Fibroblast of gingiva (primary cell): ENCODE measurements around the gene DCXR.

Experiments
- DNase-seq: peaks from one replicate; pipeline ENCODE4 v3.0.0-alpha.2; 2011; ENCODE audit warnings: low read depth

DCXR gene

GRCh38 chr17:81998212-81998611 lies 39.3 kb downstream of the DCXR start:
- no peak for DNase-seq

- DNase-seq = no peak
Measured at GRCh38 chr17:81996757-81997441, 40.6 kb downstream of the DCXR start.

DNA sequence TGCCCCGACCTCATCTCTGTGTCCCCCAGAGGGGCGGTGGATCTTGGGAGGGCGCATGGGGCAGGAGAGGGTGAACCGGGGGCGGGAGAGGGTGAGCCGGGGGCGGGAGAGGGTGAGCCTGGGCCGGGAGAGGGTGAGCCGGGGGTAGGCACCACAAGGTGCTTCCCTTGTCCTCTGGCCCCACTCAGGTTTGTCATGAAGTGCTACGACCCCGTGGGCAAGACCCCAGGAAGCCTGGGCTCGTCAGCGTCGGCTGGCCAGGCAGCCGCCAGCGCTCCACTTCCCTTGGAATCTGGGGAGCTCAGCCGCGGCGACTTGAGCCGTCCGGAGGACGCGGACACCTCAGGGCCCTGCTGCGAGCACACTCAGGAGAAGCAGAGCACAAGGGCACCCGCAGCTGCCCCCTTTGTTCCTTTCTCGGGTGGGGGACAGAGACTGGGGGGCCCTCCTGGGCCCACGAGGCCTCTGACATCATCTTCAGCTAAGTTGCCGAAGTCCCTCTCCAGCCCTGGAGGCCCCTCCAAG lies 41.2 kb downstream of the DCXR start:
- no peak for DNase-seq

GRCh38 chr17:81995463-81996231 lies 41.9 kb downstream of the DCXR start:
- DNase-seq = no peak

GRCh38 chr17:81994593-81995462 lies 42.7 kb downstream of the DCXR start:
- DNase-seq = no peak

GRCh38 chr17:81993729-81994592 lies 43.5 kb downstream of the DCXR start:
- no peak for DNase-seq

DNA sequence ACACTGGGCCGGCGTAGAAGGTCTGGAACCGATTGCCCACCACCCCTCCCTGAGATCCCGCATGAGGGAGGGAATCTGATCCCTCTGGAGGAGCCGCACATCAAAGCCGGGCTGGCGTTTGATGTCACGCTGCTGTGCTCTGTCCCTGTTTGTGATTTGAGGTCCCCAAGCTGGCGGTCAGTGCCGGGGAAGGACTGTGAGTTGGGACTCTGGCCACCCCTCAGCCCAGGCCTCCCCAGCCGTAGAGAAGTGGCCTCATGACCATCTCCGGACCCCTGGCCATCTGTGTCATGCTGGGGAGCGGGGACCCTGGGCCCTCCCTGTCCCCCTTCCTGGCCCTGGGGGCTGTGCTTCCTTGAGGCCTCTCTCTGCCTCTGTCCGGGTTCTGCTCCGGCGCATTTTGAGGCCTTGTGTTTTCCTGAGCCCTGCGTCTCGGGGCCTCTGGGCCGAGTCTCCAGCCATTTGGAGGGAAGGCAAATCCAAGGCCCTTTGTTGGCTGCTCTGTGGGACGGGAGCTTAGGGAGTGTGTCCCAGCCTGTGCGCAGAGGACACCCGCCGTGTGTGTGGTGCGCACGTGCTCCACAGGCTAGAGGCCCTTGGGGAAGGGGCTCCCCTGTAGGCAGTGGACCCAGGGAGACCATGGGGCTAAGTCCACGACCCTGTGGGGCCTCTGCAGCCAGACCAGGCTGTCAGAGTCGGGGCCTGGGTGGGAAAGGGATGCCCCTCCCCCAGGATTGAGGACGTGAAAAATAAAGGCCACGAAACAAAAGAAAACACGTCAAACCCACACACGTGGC lies 45.0 kb downstream of the DCXR start:
- DNase-seq = no peak

GRCh38 chr17:81991684-81992305 lies 45.7 kb downstream of the DCXR start:
- DNase-seq = peak; percentile 78

GRCh38 chr17:81990836-81991683 lies 46.4 kb downstream of the DCXR start:
- no peak for DNase-seq

DNA sequence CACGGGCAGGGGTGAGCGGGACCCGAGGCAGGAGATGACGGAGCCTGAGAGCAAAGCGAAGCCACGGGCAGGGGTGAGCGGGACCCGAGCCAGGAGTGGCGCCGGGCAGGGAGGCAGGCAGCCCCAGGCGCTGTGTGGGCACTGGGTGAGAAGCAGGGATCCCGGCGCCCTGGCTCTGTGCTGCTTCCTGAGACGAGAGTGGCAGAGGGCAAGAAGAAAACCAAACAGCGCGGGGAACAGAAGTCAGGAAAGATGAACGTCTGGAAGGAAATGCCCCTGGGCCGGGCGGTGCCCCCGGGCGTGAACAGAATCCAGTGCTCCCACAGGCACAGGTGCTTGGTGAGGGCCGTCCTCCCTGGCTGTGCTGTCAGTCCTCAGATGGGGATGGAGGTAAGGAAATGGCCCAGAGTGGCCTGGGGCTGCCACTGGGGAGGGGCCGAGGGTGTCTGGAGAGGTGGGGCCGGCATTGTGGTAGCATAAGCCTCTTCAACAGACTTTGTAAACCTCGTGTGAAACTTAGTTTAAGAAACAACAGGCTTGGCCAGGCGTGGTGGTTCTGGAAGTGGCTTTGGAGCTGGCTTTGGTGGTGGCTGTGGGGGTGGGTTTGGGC lies 50.2 kb downstream of the DCXR start:
- no peak for DNase-seq

GRCh38 chr17:81986606-81987005 lies 50.9 kb downstream of the DCXR start:
- DNase-seq = no peak
